Measurements from ENCODE around the gene APP. TPM values are rescaled to one million over a fixed set of nuclear protein-coding genes. Genes with fewer than 3 reads are reported as not detected.
"Not testable (repeated sequence)": the region's sequence is repeated elsewhere in the genome, so short reads cannot be mapped to it uniquely, and the experiment has no call there.

APP gene
- total and polyA plus RNA-seq, 10 of the 15 experiments (the other 5 are each of a cell fraction or from before 2014, with no cell fraction given): 8.8 to 94.9 (median 51.0) TPM

- TF ChIP-seq ZNF687 (IDR thresholded peaks at IDR 0.05) (no peak), RAD21 (IDR thresholded peaks at IDR 0.05; ENCODE audit: insufficient read depth, low read depth, low read length) (no peak), NFIC (IDR thresholded peaks at IDR 0.05; ENCODE audit: low read depth, low read length) (no peak)
These were observed 144.7 kb downstream of the APP start (continued) for GRCh38 chr21:26025536-26026512.

- H3K4me3 ChIP-seq; H3K4me2 ChIP-seq (ENCODE audit: control insufficient read depth, insufficient read depth); SMC1A ChIA-PET (ENCODE audit: uncharacterized antibody, unreplicated experiment); H2AFZ ChIP-seq (ENCODE audit: control insufficient read depth, low read depth, low read length); H3K9me3 ChIP-seq (replicated peaks; ENCODE audit: control insufficient read depth, insufficient read depth, low read length); H3K36me3 ChIP-seq (ENCODE audit: control insufficient read depth in 2 of 2, insufficient read depth in 2 of 2, low read length in 1 of 2); in situ Hi-C loops (cut with MboI); DNase-seq (ENCODE audit: low read depth, low spot score); H3K27me3 ChIP-seq (replicated peaks in 1 of 2; ENCODE audit: control insufficient read depth in 2 of 2, insufficient read depth in 2 of 2, low read length in 1 of 2); BruUV-seq (replicated peaks); H4K20me1 ChIP-seq (ENCODE audit: control insufficient read depth, insufficient read depth); intact Hi-C loops (cut with micrococcal nuclease; ENCODE audit: unreplicated experiment); H3K27ac ChIP-seq (ENCODE audit: control insufficient read depth, insufficient read depth); RAD21 ChIA-PET (ENCODE audit: unreplicated experiment); ATAC-seq; FAIRE-seq; H3K79me2 ChIP-seq (ENCODE audit: control insufficient read depth, insufficient read depth, low read length); H3K9ac ChIP-seq (ENCODE audit: control insufficient read depth, insufficient read depth, low read length); H3K4me1 ChIP-seq (ENCODE audit: control insufficient read depth, insufficient read depth, low read length): not testable (repeated sequence)
- 6% methylated on average over 4 of the region's 4 CpGs for WGBS (ENCODE audit: insufficient coverage, insufficient replicate concordance, low lambda C conversion rate, missing lambda C conversion rate)
- CTCF ChIA-PET: interaction anchor here (1.3 kb wide), 1 partner anchor 9 kb away, joined by 5 read pairs; no protein-coding TSS in a partner anchor
- POLR2A ChIA-PET: interaction anchor here (0.6 kb wide), 1 partner anchor 138 kb away, joined by 3 read pairs; no protein-coding TSS in a partner anchor
These were observed 147.2 kb downstream of the APP start for GRCh38 chr21:26023406-26023805.

- H3K36me3 ChIP-seq (ENCODE audit: control insufficient read depth in 2 of 2, insufficient read depth in 2 of 2, low read length in 1 of 2); H3K9me3 ChIP-seq (replicated peaks; ENCODE audit: control insufficient read depth, insufficient read depth, low read length); H3K9ac ChIP-seq (ENCODE audit: control insufficient read depth, insufficient read depth, low read length); H2AFZ ChIP-seq (ENCODE audit: control insufficient read depth, low read depth, low read length); H3K27me3 ChIP-seq (replicated peaks in 1 of 2; ENCODE audit: control insufficient read depth in 2 of 2, insufficient read depth in 2 of 2, low read length in 1 of 2); RAD21 ChIA-PET (ENCODE audit: unreplicated experiment); H3K4me2 ChIP-seq (ENCODE audit: control insufficient read depth, insufficient read depth); in situ Hi-C loops (cut with MboI); ATAC-seq; H4K20me1 ChIP-seq (ENCODE audit: control insufficient read depth, insufficient read depth); H3K79me2 ChIP-seq (ENCODE audit: control insufficient read depth, insufficient read depth, low read length); POLR2A ChIA-PET; intact Hi-C loops (cut with micrococcal nuclease; ENCODE audit: unreplicated experiment); BruUV-seq (replicated peaks); H3K27ac ChIP-seq (ENCODE audit: control insufficient read depth, insufficient read depth); FAIRE-seq; DNase-seq (ENCODE audit: low read depth, low spot score); H3K4me1 ChIP-seq (ENCODE audit: control insufficient read depth, insufficient read depth, low read length); H3K4me3 ChIP-seq: not testable (repeated sequence)
- 81% methylated on average over 6 of the region's 6 CpGs for WGBS (ENCODE audit: insufficient coverage, insufficient replicate concordance, low lambda C conversion rate, missing lambda C conversion rate)
- CTCF ChIA-PET: interaction anchor here (1.3 kb wide), 1 partner anchor 10 kb away, joined by 5 read pairs; no protein-coding TSS in a partner anchor
- SMC1A ChIA-PET (ENCODE audit: uncharacterized antibody, unreplicated experiment): interaction anchor here (0.8 kb wide), 1 partner anchor 668 kb away, joined by 3 read pairs; no protein-coding TSS in a partner anchor
These were observed 147.8 kb downstream of the APP start for GRCh38 chr21:26022598-26023337.

All from GM12878 (cell line).